IMR-90 (cell line): ENCODE measurements around the gene CTNNA1. TPM values are rescaled to one million over a fixed set of nuclear protein-coding genes. Genes with fewer than 3 reads are reported as not detected.

Experiments used
- ATAC-seq: fragments of 200-7000 bp; cut with Tn5 transposase; 2 replicates; pipeline ENCODE4 v1.9.1; 2020; ENCODE audit warnings: low read depth, mild to moderate bottlenecking, moderate library complexity
- BruUV-seq: library from RNA; stranded (reverse); fragments of 400-500 nt; replicated peaks from 2 replicates; lab custom pipeline; 2021; lab: Mats Ljungman, UMichigan
- CTCF ChIA-PET: fragments of 300-600 bp; formaldehyde crosslinking; extraction: SDS; loops from one replicate; lab custom pipeline; 2021; ENCODE audit warnings: antibody characterized with exemption; lab: Yijun Ruan, JAX
- POLR2A ChIA-PET: fragments of 300-600 bp; sonication (Branson Sonifier 250); formaldehyde crosslinking; loops from one replicate; lab custom pipeline; 2022; ENCODE audit warnings: antibody characterized with exemption; ENCODE audit not compliant: unreplicated experiment; lab: Charles Lee
- DNase-seq: peaks from one replicate; pipeline ENCODE4 v3.0.0; 2013
- H2AFZ ChIP-seq: replicated peaks from 2 replicates; pipeline ENCODE3; 2013; ENCODE audit warnings: low read length, mild to moderate bottlenecking; ENCODE audit not compliant: poor library complexity
- H2AK5ac ChIP-seq: 2 replicates; pipeline ENCODE4 v1.6.1; 2013; ENCODE audit warnings: low read depth, low read length, inconsistent platforms
- H2AK9ac ChIP-seq: replicated peaks from 2 replicates; pipeline ENCODE3; 2013; ENCODE audit warnings: mild to moderate bottlenecking, low read depth, low read length, moderate library complexity; ENCODE audit not compliant: poor library complexity
- H2BK120ac ChIP-seq: 2 replicates; pipeline ENCODE4 v1.6.1; 2013; ENCODE audit warnings: low read depth, low read length, inconsistent platforms
- H2BK15ac ChIP-seq: 3 replicates; pipeline ENCODE4 v1.6.1; 2013; ENCODE audit warnings: low read depth, low read length, inconsistent platforms
- H2BK20ac ChIP-seq: 2 replicates; pipeline ENCODE4 v1.6.1; 2013; ENCODE audit warnings: low read depth, mild to moderate bottlenecking, inconsistent platforms, low read length, moderate library complexity
- H2BK5ac ChIP-seq: 2 replicates; pipeline ENCODE4 v1.6.1; 2013; ENCODE audit warnings: mild to moderate bottlenecking, low read depth, low read length, inconsistent platforms; ENCODE audit not compliant: poor library complexity, severe bottlenecking
- H3K14ac ChIP-seq: replicated peaks from 2 replicates; pipeline ENCODE4 v1.6.1; 2013; ENCODE audit warnings: low read depth, low read length, inconsistent platforms
- H3K18ac ChIP-seq: 2 replicates; pipeline ENCODE4 v1.6.1; 2013; ENCODE audit warnings: low read depth, low read length, control low read depth
- H3K23ac ChIP-seq: 2 replicates; pipeline ENCODE4 v1.6.1; 2013; ENCODE audit warnings: low read depth, low read length, inconsistent platforms
- H3K27ac ChIP-seq: 2 replicates; pipeline ENCODE4 v1.5.1; 2013; ENCODE audit warnings: mild to moderate bottlenecking, control low read depth, low read length; ENCODE audit not compliant: insufficient read depth
- H3K27me3 ChIP-seq: 2 replicates; pipeline ENCODE4 v1.6.1; 2013; ENCODE audit warnings: low read length; ENCODE audit not compliant: control insufficient read depth, insufficient read depth
- H3K36me3 ChIP-seq: 2 replicates; pipeline ENCODE4 v1.6.1; 2013; ENCODE audit warnings: low read length, mixed read lengths; ENCODE audit not compliant: control insufficient read depth, insufficient read depth
- H3K4ac ChIP-seq: 2 replicates; pipeline ENCODE4 v1.6.1; 2013; ENCODE audit warnings: low read depth, low read length, inconsistent platforms
- H3K4me1 ChIP-seq: 2 replicates; pipeline ENCODE4 v1.6.1; 2013; ENCODE audit warnings: low read length, mixed read lengths; ENCODE audit not compliant: control insufficient read depth, insufficient read depth
- H3K4me2 ChIP-seq: 2 replicates; pipeline ENCODE4 v1.6.1; 2013; ENCODE audit warnings: low read depth, mild to moderate bottlenecking, control low read depth, low read length, moderate library complexity
- H3K4me3 ChIP-seq: 2 replicates; pipeline ENCODE4 v1.5.1; 2013; ENCODE audit warnings: low read depth, mild to moderate bottlenecking, control low read depth, low read length, moderate library complexity; ENCODE audit not compliant: insufficient read depth
- H3K56ac ChIP-seq: 2 replicates; pipeline ENCODE4 v1.6.1; 2013; ENCODE audit warnings: low read length, inconsistent platforms; ENCODE audit not compliant: insufficient read depth; ENCODE audit errors: extremely low read depth
- H3K79me1 ChIP-seq, 2 experiments: 2 replicates each; pipeline ENCODE4 v1.6.1; 2013; ENCODE audit warnings: low read length in 2 of 2, inconsistent platforms in 1 of 2, low read depth in 1 of 2
- H3K9ac ChIP-seq: 2 replicates; pipeline ENCODE4 v1.6.1; 2013; ENCODE audit warnings: low read depth, low read length, control low read depth
- H3K9me1 ChIP-seq: 2 replicates; pipeline ENCODE4 v1.6.1; 2013; ENCODE audit warnings: low read length, inconsistent platforms; ENCODE audit not compliant: insufficient read depth
- H3K9me3 ChIP-seq: 2 replicates; pipeline ENCODE4 v1.6.1; 2013; ENCODE audit warnings: low read length; ENCODE audit not compliant: control insufficient read depth, insufficient read depth
- H4K20me1 ChIP-seq: 2 replicates; pipeline ENCODE4 v1.6.1; 2013; ENCODE audit warnings: low read length, inconsistent platforms; ENCODE audit not compliant: insufficient read depth
- H4K5ac ChIP-seq: 2 replicates; pipeline ENCODE4 v1.6.1; 2013; ENCODE audit warnings: mild to moderate bottlenecking, low read depth, low read length, control low read depth
- H4K8ac ChIP-seq, 2 experiments: 2 replicates each; pipeline ENCODE4 v1.6.1; 2013; ENCODE audit warnings: low read depth in 2 of 2, low read length in 2 of 2, control low read depth in 1 of 2, inconsistent platforms in 1 of 2
- H4K91ac ChIP-seq: 2 replicates; pipeline ENCODE4 v1.6.1; 2013; ENCODE audit warnings: low read depth, low read length, inconsistent platforms; ENCODE audit not compliant: insufficient read depth
- BHLHE40 ChIP-seq: fragments of 150-350 bp; IDR thresholded peaks from 2 replicates; pipeline ENCODE4 v1.6.1; 2016; ENCODE audit warnings: mild to moderate bottlenecking, low read depth, low read length
- CEBPB ChIP-seq: IDR thresholded peaks from 2 replicates; pipeline ENCODE4 v1.6.1; 2012; ENCODE audit warnings: low read depth, low read length, improper control_type of control experiment
- CHD1 ChIP-seq: IDR thresholded peaks from 2 replicates; pipeline ENCODE4 v1.6.1; 2012; ENCODE audit warnings: low read depth, low read length, improper control_type of control experiment
- FOS ChIP-seq: fragments of 150-350 bp; IDR thresholded peaks from 2 replicates; pipeline ENCODE4 v1.6.1; 2016; ENCODE audit warnings: low read depth, low read length
- MAFK ChIP-seq: IDR thresholded peaks from 2 replicates; pipeline ENCODE4 v1.6.1; 2012; ENCODE audit warnings: low read depth, low read length, improper control_type of control experiment
- MAZ ChIP-seq: IDR thresholded peaks from 2 replicates; pipeline ENCODE4 v1.6.1; 2012; ENCODE audit warnings: low read depth, mild to moderate bottlenecking, low read length, improper control_type of control experiment, moderate library complexity, borderline replicate concordance
- MXI1 ChIP-seq: IDR thresholded peaks from 2 replicates; pipeline ENCODE4 v1.6.1; 2012; ENCODE audit warnings: low read depth, mild to moderate bottlenecking, low read length, moderate library complexity, borderline replicate concordance
- NFE2L2 ChIP-seq: fragments of 150-350 bp; IDR thresholded peaks from 2 replicates; pipeline ENCODE4 v1.6.1; 2016; ENCODE audit warnings: low read depth, mild to moderate bottlenecking, low read length
- POLR2A ChIP-seq: IDR thresholded peaks from 2 replicates; pipeline ENCODE4 v1.6.1; 2012; ENCODE audit warnings: mild to moderate bottlenecking, low read depth, low read length
- RAD21 ChIP-seq: IDR thresholded peaks from 2 replicates; pipeline ENCODE4 v1.6.1; 2012; ENCODE audit warnings: low read length, improper control_type of control experiment
- RCOR1 ChIP-seq: IDR thresholded peaks from 2 replicates; pipeline ENCODE4 v1.6.1; 2012; ENCODE audit warnings: mild to moderate bottlenecking, low read length, improper control_type of control experiment; ENCODE audit not compliant: insufficient replicate concordance
- RFX5 ChIP-seq: IDR thresholded peaks from 2 replicates; pipeline ENCODE4 v1.8.0; 2012; ENCODE audit warnings: low read depth, mild to moderate bottlenecking, low read length, moderate library complexity
- SMC3 ChIP-seq: fragments of 150-350 bp; IDR thresholded peaks from 2 replicates; pipeline ENCODE4 v1.6.1; 2016; ENCODE audit warnings: low read depth, mild to moderate bottlenecking, antibody characterized with exemption, low read length, moderate library complexity
- WGBS, 2 experiments: methylation state at CpG; one replicate each; pipeline versions ENCODE4 v1.1.5 to v1.1.7; 2013; ENCODE audit warnings: missing lambda C conversion rate in 2 of 2; ENCODE audit not compliant: insufficient read length in 1 of 2; ENCODE audit errors: extremely low coverage in 2 of 2; 5-methylcytosine and 5-hydroxymethylcytosine counted together
- dilution Hi-C: fragments of 300-500 bp; cut with HindIII; formaldehyde crosslinking; loops from one replicate; pipeline ENCODE4 v1.14.3; 2018; ENCODE audit warnings: low sequenced_read_pairs; ENCODE audit not compliant: unreplicated experiment
- in situ Hi-C: fragments of 300-500 bp; cut with MboI; formaldehyde crosslinking; loops from 3 replicates; pipeline ENCODE4 v1.14.3; 2019; ENCODE audit warnings: low sequenced_read_pairs, inconsistent platforms, mixed read lengths
- intact Hi-C: fragments of 100-400 bp; cut with micrococcal nuclease; formaldehyde crosslinking; loops from 2 replicates; pipeline ENCODE4 v1.10.0; 2022
- polyA plus RNA-seq, 3 experiments: library from polyadenylated mRNA; depleted of rRNA; stranded (reverse); fragments of >200 nt; gene quantifications; 2 replicates each; pipeline ENCODE4 v1.2.3, GENCODE V29; 2012; ENCODE audit warnings: low replicate concordance in 1 of 3
- total RNA-seq: library from RNA; depleted of rRNA; stranded (reverse); fragments of >200 nt; gene quantifications from 2 replicates; pipeline ENCODE4 v1.2.3, GENCODE V29; 2012
- TF ChIP-seq, protein P1 (sequence below): fragments of 150-350 bp; IDR thresholded peaks from 2 replicates; pipeline ENCODE4 v1.6.1; 2017; ENCODE audit warnings: mild to moderate bottlenecking, antibody characterized with exemption, low read length, low read depth
- TF ChIP-seq, protein P2 (sequence below): fragments of 150-350 bp; IDR thresholded peaks from 2 replicates; pipeline ENCODE4 v1.6.1; 2016; ENCODE audit warnings: low read depth, mild to moderate bottlenecking, low read length, moderate library complexity, borderline replicate concordance
- TF ChIP-seq, protein P3 (sequence below): conservative IDR thresholded peaks from 2 replicates; pipeline ENCODE4 v1.5.1; 2012; ENCODE audit warnings: mild to moderate bottlenecking, low read depth, low read length, improper control_type of control experiment

Gene CTNNA1
- total and polyA plus RNA-seq, 2 of the 4 experiments (the other 2 are of a cell fraction) = 220 to 471 TPM

- Histone ChIP-seq H3K27me3 (no peaks in the 10 kb centered on the region), H3K4ac (no peak overlapping the region), H4K8ac (no peak overlapping the region), H3K56ac (no peak overlapping the region), H3K23ac (no peak overlapping the region), H2BK20ac (no peak overlapping the region), H3K9ac (no peak overlapping the region), H3K27ac (no peak overlapping the region), H2AFZ (no peak overlapping the region), H3K36me3 (peaks cover 10% of the 10 kb centered on the region; the same call in 1 of the 2 replicates), H3K79me1 (peaks cover 0 to 6% of the 10 kb centered on the region in 2 experiments; a peak in 1 of 4 replicates), H3K9me3 (no peaks in the 10 kb centered on the region), H2BK15ac (no peak overlapping the region), H2BK5ac (no peak overlapping the region), H3K14ac (no peak overlapping the region), H2BK120ac (no peak overlapping the region), H3K4me3 (no peak overlapping the region), H4K91ac (no peak overlapping the region), H3K9me1 (peaks cover 6% of the 10 kb centered on the region; the same call in 1 of the 2 replicates), H3K4me2 (no peak overlapping the region), H2AK9ac (no peak overlapping the region), H4K20me1 (no peaks in the 10 kb centered on the region), H2AK5ac (no peak overlapping the region), H3K18ac (no peak overlapping the region), H4K5ac (no peak overlapping the region), H3K4me1 (no peaks in the 10 kb centered on the region)
- no TSS peak for BruUV-seq
- ATAC-seq (no peak), DNase-seq (no peak)
- ChIA-PET POLR2A (no interaction called here), CTCF (interaction anchor here (0.6 kb wide), 1 partner anchor 147 kb away, joined by 3 read pairs; no protein-coding TSS in a partner anchor)
- in situ Hi-C loops = no loop called here
- WGBS, 2 experiments = 60% methylated on average over 1 of the region's 3 CpGs; no CpG with 5 or more reads in 1 of the 2 experiments
- intact Hi-C loops = no loop called here
- TF ChIP-seq BHLHE40 (no peak), CHD1 (no peak), FOS (no peak), CEBPB (no peak), SMC3 (no peak), MXI1 (no peak), NFE2L2 (no peak), MAZ (no peak), RAD21 (no peak), RFX5 (no peak), MAFK (no peak), POLR2A (no peak), RCOR1 (no peak)
- TF ChIP-seq, protein P1, sequence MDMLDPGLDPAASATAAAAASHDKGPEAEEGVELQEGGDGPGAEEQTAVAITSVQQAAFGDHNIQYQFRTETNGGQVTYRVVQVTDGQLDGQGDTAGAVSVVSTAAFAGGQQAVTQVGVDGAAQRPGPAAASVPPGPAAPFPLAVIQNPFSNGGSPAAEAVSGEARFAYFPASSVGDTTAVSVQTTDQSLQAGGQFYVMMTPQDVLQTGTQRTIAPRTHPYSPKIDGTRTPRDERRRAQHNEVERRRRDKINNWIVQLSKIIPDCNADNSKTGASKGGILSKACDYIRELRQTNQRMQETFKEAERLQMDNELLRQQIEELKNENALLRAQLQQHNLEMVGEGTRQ = no peak
- TF ChIP-seq, protein P2, sequence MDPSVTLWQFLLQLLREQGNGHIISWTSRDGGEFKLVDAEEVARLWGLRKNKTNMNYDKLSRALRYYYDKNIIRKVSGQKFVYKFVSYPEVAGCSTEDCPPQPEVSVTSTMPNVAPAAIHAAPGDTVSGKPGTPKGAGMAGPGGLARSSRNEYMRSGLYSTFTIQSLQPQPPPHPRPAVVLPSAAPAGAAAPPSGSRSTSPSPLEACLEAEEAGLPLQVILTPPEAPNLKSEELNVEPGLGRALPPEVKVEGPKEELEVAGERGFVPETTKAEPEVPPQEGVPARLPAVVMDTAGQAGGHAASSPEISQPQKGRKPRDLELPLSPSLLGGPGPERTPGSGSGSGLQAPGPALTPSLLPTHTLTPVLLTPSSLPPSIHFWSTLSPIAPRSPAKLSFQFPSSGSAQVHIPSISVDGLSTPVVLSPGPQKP = no peak
- TF ChIP-seq, protein P3, sequence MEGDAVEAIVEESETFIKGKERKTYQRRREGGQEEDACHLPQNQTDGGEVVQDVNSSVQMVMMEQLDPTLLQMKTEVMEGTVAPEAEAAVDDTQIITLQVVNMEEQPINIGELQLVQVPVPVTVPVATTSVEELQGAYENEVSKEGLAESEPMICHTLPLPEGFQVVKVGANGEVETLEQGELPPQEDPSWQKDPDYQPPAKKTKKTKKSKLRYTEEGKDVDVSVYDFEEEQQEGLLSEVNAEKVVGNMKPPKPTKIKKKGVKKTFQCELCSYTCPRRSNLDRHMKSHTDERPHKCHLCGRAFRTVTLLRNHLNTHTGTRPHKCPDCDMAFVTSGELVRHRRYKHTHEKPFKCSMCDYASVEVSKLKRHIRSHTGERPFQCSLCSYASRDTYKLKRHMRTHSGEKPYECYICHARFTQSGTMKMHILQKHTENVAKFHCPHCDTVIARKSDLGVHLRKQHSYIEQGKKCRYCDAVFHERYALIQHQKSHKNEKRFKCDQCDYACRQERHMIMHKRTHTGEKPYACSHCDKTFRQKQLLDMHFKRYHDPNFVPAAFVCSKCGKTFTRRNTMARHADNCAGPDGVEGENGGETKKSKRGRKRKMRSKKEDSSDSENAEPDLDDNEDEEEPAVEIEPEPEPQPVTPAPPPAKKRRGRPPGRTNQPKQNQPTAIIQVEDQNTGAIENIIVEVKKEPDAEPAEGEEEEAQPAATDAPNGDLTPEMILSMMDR = no peak
- dilution Hi-C loops = no loop called here
Measured at GRCh38 chr5:138942861-138943260, 189.6 kb downstream of the CTNNA1 start.
